Measurements from ENCODE around the gene ERC2.

The ERC2 gene

GRCh38 chr3:55801676-55802075 lies 666.6 kb downstream of the ERC2 start (continued):
- no peak for TF ChIP-seq ZNF621 (tag by site-specific recombination; IDR thresholded peaks at IDR 0.05)
- TF ChIP-seq WT1 (tag by site-specific recombination; IDR thresholded peaks at IDR 0.05): no peak
- TF ChIP-seq AEBP2 (tag by site-specific recombination; IDR thresholded peaks at IDR 0.05; ENCODE audit: borderline replicate concordance): no peak
- no peak for TF ChIP-seq ZNF654 (tag by site-specific recombination; IDR thresholded peaks at IDR 0.05; ENCODE audit: low read depth)
- TF ChIP-seq SALL2 (tag by site-specific recombination; IDR thresholded peaks at IDR 0.05; ENCODE audit: borderline replicate concordance): no peak

GRCh38 chr3:55801068-55801467 lies 667.2 kb downstream of the ERC2 start:
- Histone ChIP-seq H3K4me1 (ENCODE audit: control insufficient read depth, insufficient read depth, low read length) (no peaks in the 10 kb centered on the region), H3K9me3 (ENCODE audit: control insufficient read depth, insufficient read depth, low read depth, low read length) (no peaks in the 10 kb centered on the region), H3K27ac (ENCODE audit: extremely low read depth, low read depth, low read length) (no peak overlapping the region), H3K36me3 (ENCODE audit: control insufficient read depth in 2 of 2, insufficient read depth in 1 of 2, low read length in 2 of 2) (no peaks in the 10 kb centered on the region), H3K4me3 (ENCODE audit: low read depth, low read length) (no peak overlapping the region)
- ChIA-PET CTCF (no interaction called here), POLR2A (no interaction called here)
- TF ChIP-seq PBX3 (CRISPR knock-in tag; IDR thresholded peaks at IDR 0.05) (no peak), KLF7 (tag by site-specific recombination; IDR thresholded peaks at IDR 0.05; ENCODE audit: borderline replicate concordance) (no peak), ZNF112 (tag by site-specific recombination; IDR thresholded peaks at IDR 0.05) (no peak), ZSCAN5A (tag by site-specific recombination; IDR thresholded peaks at IDR 0.05) (no peak), ZNF280D (tag by site-specific recombination; IDR thresholded peaks at IDR 0.05) (no peak)

GRCh38 chr3:55797775-55798174 lies 670.5 kb downstream of the ERC2 start:
- Histone ChIP-seq H3K27ac (ENCODE audit: extremely low read depth, low read depth, low read length) (no peak overlapping the region), H3K9me3 (ENCODE audit: control insufficient read depth, insufficient read depth, low read depth, low read length) (no peaks in the 10 kb centered on the region), H3K4me1 (ENCODE audit: control insufficient read depth, insufficient read depth, low read length) (peaks cover 4% of the 10 kb centered on the region; the same call in 1 of the 2 replicates), H3K36me3 (ENCODE audit: control insufficient read depth in 2 of 2, insufficient read depth in 1 of 2, low read length in 2 of 2) (no peaks in the 10 kb centered on the region), H3K4me3 (ENCODE audit: low read depth, low read length) (no peak overlapping the region)
- CTCF ChIA-PET: no interaction called here
- no peak for TF ChIP-seq ZNF2 (tag by site-specific recombination; IDR thresholded peaks at IDR 0.05)
- TF ChIP-seq ZNF585B (tag by site-specific recombination; IDR thresholded peaks at IDR 0.05): no peak
- TF ChIP-seq BCL11A (tag by site-specific recombination; IDR thresholded peaks at IDR 0.05; ENCODE audit: low read depth): no peak
- no peak for TF ChIP-seq PATZ1 (tag by site-specific recombination; IDR thresholded peaks at IDR 0.05)
- no peak for TF ChIP-seq ZNF513 (tag by site-specific recombination; IDR thresholded peaks at IDR 0.05)
- no peak for TF ChIP-seq ZBTB20 (tag by site-specific recombination; IDR thresholded peaks at IDR 0.05)
- POLR2A ChIA-PET: no interaction called here

All from HEK293 (cell line).